SIG-M5 treated with dmso at 0.1 percent for 504 hours (cell line): ENCODE results near the gene SLC66A2.
A peak's percentile ranks its signal among the peaks of the same experiment; 100 is the strongest.
"Not testable (repeated sequence)": the region's sequence is repeated elsewhere in the genome, so short reads cannot be mapped to it uniquely, and the experiment has no call there.

Source experiments
- DNase-seq: peaks from one replicate; lab custom pipeline; 2025; ENCODE audit not compliant: unreplicated experiment; lab: John Stamatoyannopoulos, UW

Gene SLC66A2

DNA sequence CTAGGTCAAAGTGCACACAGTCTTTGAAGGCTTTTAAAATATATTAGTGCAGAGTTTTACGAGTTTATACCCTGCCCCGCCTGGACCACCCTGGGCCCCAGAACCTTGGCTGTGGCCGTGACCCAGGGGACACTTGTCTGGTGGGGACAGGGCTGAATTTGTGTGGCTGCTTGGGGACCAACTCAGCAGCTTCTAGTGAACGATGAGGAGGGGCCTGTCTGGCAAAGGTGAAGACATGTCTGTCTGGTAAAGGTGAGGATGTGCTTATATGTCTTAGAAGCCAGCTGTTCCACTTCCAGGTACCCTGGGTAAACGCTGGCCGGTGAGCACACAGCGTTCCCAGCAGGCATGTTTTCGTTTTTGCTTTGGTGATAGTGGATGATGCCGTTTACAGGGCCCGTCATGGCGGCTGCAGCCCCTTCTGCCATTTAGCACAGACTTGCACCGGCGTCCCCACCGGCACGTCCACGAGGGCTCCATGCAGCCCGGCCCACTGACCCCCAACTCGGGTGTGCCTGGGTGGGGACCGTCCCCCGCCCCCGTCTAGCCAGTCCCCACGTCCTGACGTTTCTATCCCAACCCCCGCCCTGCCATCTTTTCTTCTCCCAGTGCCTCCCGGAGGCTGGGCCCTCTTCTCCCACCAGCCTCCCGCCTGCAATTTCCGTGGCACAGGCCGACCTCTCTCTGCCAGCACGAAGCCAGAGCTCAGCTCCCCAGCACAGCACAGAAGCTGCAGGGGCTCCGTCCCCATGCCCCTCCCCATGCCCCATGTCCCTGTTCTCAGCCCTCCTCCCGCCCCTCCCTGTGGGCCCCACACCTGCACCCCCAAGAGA, 67.8 kb downstream of the SLC66A2 start:
- no peak for DNase-seq

- DNase-seq = no peak
Observed at GRCh38 chr18:79882522-79883241, 68.8 kb downstream of the SLC66A2 start.

- no peak for DNase-seq
Observed at GRCh38 chr18:79881695-79882094, 69.8 kb downstream of the SLC66A2 start.

- no peak for DNase-seq
Observed at GRCh38 chr18:79879566-79879965, 71.9 kb downstream of the SLC66A2 start.

DNA sequence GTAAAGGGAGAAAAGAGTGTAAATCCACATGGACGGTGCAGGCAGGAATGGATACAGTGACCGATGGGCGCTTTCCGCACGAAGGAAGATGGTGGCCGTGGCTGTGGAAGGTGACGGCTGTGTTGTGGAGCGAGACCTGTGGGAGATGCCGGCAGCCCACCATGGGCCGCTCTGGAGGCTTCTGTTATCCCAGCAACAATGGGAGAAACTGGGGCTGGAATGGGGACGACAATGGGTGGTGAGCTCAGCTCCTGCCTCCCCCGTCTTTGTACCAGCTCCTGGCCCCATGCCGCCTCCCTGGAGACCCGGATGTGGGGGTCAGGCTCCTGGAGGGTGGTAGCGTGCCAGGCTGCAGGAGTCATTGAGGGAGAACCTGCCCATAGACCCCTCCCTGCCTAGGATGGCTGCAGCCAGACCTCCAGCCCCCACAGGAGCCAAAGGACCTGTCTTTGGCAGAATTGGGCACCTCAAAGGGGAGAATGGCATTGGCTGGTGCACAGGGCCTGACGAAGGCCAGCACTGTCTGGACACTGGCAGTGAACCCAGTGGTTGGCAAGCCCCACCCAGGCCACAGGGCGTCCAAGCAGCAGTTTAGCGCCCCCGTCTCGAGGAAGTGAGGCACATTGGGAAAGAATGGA, 72.6 kb downstream of the SLC66A2 start:
- DNase-seq = no peak

GRCh38 chr18:79878246-79878645, 73.2 kb downstream of the SLC66A2 start:
- DNase-seq = not testable (repeated sequence)

- no peak for DNase-seq
Observed at GRCh38 chr18:79877163-79878091, 74.0 kb downstream of the SLC66A2 start.

- no peak for DNase-seq
Observed at GRCh38 chr18:79876497-79876896, 75.0 kb downstream of the SLC66A2 start.

DNA sequence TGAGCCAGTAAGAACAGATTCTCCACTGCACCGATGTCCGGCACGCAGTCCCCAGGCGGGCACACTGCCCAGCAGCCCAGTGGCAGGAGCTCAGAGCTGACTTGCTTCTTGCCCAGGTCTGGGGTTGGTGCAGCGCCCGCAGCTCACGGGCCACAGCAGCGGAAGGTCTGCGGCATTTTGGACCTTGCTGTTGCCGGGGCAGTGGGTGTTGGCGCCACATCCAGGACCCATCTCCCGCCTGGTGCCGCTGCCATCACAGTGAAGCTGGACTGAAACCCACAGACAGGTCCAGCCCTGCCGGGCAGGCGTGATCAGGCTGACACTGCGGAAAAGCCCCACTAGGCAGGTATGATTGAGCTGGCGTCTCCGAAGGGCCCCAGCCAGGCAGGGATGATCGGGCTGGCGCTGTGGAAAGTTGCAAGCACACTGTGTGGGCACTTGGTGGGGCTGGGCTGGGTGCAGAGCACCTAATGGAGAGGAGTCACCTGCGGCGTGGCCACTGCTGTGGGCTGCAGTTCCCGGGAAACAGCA, 75.5 kb downstream of the SLC66A2 start:
- no peak for DNase-seq

DNA sequence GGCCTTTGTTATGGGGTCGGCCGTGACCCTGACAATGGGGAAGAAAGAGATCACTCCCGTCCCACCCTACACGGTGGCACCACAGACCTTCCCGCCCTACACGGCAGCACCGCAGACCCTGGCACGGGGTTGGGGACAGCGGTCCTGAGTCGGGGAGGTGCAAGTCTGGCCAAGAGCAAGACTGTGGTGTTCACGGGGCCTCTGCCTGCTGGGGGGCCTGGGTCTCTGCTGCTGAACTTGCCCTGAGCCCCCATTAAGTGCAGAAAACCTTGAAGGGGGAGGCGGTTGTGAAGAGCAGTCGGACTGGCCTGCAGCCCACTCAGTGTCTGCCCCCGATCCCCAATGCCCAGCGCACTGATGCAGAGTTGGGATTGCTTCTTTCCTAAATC, 75.9 kb downstream of the SLC66A2 start:
- DNase-seq = no peak

DNA sequence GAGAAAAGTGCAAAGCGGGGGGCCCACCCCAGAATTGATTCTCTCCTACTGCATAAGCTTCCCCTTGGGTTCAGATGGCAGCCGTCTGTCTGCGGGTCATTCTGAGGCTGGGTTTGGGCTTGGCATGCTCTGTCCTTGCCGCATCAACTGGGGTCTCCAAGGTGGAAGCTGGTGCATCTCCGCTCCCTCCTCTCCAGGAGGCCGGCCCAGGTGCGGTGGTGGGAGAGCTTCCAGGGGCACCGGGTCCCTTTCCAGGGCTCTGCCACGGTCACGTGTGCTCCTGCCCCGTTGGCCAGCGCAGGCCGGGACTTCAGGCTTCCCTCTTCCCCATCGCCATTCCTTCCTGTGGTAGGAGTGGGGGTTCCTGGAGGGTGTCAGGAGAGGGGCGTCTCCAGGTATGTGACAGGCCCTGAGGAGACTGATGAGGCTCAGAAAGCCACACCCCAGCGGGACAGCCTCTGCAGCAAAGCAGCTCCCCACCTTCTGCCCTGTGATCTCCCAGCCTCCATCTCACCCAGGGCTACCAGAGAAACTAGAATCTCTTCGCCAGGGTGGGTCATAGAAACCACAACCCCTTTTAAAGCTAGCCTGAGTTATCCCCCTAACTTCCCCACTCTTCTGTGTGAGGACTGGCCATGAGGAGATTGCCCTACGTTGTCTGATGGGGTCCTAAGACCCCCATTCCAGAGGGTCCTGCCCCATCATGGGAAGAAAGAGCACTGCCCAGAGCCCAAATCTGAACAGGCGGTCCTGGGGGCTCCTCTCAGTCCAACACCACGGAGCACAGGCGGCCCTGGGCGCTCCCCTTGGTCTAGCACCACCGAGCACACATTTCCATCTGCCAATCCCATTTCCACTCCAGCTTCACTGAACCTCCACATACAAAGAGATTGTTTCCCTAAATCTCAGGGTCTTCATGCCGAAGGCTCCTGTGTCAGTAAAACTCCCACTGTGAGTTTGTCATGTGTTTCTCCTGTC, 76.6 kb downstream of the SLC66A2 start:
- no peak for DNase-seq

- no peak for DNase-seq
Observed at GRCh38 chr18:79873449-79874110, 77.9 kb downstream of the SLC66A2 start.

GRCh38 chr18:79872527-79873444, 78.7 kb downstream of the SLC66A2 start:
- DNase-seq = peak; percentile 3

DNA sequence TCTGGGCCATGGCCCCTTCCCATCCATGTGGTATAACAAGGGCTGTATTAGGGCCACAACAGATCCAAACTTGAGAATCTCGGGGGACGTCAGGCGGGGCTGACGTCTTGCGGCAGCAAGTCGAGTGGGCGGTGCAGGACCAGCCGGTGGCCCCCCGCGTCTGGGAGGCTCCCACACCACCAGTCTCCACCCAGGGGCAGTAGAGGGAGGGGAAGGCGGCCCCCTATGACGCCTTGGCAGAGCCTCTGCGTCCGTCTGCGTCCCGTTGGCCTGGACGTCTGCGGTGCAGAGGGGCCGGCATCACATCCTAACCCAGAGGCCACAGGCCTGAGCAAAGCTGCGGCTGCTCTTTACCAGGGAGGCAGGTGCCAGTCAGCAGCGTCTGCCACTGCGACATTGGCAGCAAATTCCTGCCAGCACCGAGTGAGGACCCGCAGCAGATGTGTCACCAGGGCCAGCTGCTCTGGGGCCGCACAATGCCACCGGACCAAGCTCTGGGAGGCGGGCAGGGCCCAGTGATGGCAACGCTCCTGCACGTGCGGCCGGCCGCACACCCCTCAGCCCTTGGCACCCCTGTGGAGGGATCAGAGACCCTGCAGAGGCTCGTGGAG, 79.9 kb downstream of the SLC66A2 start:
- no peak for DNase-seq

DNA sequence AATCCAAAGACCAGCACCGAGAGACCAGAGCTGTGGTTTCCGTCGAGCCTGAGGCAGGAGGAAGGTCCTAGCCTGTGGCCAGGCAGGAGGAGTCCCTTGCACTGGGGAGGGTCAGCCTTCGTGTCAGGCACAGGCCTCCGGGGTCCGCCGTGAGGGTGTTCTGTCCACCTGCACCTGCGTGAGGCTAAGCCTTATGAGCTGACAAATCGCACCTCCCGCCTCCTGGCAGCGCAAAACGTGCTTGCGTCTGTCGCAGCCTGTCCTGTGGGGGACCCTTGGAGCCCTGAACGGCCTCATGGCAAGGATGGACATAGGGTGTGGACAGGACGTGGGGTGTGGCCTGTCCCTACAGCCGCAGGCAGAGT, 80.4 kb downstream of the SLC66A2 start:
- no peak for DNase-seq

GRCh38 chr18:79870301-79871025, 81.0 kb downstream of the SLC66A2 start:
- DNase-seq = no peak
